Measurements from ENCODE around the gene PTGR2.

DNA sequence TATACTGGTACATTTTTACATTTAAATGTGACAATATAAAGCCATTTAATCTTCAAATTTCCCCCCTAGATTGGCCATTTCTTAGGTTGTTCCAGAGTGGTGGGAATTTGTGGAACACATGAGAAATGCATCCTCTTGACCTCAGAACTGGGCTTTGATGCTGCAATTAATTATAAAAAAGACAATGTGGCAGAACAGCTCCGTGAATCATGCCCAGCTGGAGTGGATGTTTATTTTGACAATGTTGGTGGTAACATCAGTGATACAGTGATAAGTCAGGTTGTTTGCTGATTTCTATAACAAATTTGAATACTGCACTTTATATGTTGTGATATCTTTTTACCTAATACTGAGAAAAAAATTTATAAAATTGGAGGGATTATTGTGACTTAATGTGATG, 27.4 kb downstream of the PTGR2 start:
- TF ChIP-seq POLR2A (IDR thresholded peaks at IDR 0.05; ENCODE audit: low read length) = no peak
- no peak for TF ChIP-seq GATA1 (IDR thresholded peaks at IDR 0.05; ENCODE audit: low read depth, low read length)
